ENCODE results near the gene SEC31B.

Gene SEC31B

DNA sequence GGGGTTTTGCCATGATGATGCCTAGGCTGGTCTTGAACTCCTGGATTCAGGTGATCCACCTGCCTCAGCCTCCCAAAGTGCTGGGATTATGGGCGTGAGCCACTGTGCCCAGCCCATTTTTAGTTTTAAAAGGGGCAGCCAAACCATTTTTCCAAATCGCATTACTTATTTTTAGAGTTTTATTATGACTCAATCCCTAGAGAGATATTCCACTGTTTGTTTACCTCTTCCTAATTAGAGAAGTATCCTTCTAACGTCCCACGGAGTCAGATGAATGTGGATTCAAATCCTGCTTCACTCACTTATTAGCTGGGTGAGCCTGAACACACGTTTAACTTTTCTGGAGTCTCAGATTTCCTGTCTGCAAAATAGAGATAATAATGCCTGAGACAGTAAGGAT lies 41.7 kb downstream of the SEC31B start:
- TF ChIP-seq CTCF (IDR thresholded peaks at IDR 0.05; ENCODE audit: extremely low read depth, insufficient read depth, missing control alignments): no peak
- no peak for DNase-seq (ENCODE audit: low spot score)
- in situ Hi-C loops (cut with MboI; ENCODE audit: low pct_unique_long_range_greater_than_20kb, low sequenced_read_pairs, unreplicated experiment): no loop called here

DNA sequence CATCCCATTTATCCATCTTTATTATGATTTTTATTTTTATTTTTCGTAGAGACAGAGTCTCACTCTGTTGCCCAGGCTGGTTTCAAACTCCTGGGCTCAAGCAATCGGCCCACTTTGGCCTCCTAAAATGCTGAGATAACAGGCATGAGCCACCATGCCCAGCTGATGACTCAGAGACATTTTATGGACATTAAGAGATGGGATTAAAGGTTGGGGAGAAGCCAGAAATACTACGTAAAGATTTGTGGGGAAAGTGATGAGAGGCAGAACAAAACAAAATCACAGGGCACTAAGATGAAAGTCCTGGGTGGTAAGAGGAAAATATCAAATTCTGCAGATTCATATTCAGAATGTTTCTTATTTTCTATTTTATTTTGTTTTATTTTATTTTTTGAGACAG lies 49.3 kb downstream of the SEC31B start:
- TF ChIP-seq CTCF (IDR thresholded peaks at IDR 0.05; ENCODE audit: extremely low read depth, insufficient read depth, missing control alignments): no peak
- DNase-seq (ENCODE audit: low spot score): no peak
- in situ Hi-C loops (cut with MboI; ENCODE audit: low pct_unique_long_range_greater_than_20kb, low sequenced_read_pairs, unreplicated experiment): no loop called here

- in situ Hi-C loops (cut with MboI; ENCODE audit: low pct_unique_long_range_greater_than_20kb, low sequenced_read_pairs, unreplicated experiment): no loop called here
- TF ChIP-seq CTCF (IDR thresholded peaks at IDR 0.05; ENCODE audit: extremely low read depth, insufficient read depth, missing control alignments): no peak
- DNase-seq (ENCODE audit: low spot score): no peak
Measured at GRCh38 chr10:100469756-100470155, 49.9 kb downstream of the SEC31B start.

GRCh38 chr10:100468978-100469377 lies 50.7 kb downstream of the SEC31B start:
- DNase-seq (ENCODE audit: low spot score): no peak
- TF ChIP-seq CTCF (IDR thresholded peaks at IDR 0.05; ENCODE audit: extremely low read depth, insufficient read depth, missing control alignments): no peak
- in situ Hi-C loops (cut with MboI; ENCODE audit: low pct_unique_long_range_greater_than_20kb, low sequenced_read_pairs, unreplicated experiment): no loop called here

DNA sequence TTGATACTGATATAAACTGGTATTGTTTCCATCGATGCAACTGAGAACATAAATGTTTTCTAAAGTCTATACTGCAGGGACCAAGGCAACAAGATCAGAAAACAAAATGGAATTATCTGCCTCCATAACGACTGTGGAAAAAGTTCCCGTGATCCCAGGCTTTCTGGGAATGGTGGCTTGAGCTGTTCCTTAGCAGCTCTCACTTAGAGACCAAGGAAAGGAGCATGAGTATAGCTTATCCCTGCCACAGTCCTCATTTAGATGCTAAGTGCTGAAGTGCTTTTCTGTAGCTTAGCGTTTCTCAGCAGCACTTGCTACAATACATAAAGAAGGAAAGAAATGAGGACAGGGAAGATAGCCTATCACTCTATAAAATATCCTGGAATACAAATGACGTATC lies 51.3 kb downstream of the SEC31B start:
- no peak for TF ChIP-seq CTCF (IDR thresholded peaks at IDR 0.05; ENCODE audit: extremely low read depth, insufficient read depth, missing control alignments)
- DNase-seq (ENCODE audit: low spot score): no peak
- in situ Hi-C loops (cut with MboI; ENCODE audit: low pct_unique_long_range_greater_than_20kb, low sequenced_read_pairs, unreplicated experiment): no loop called here

DNA sequence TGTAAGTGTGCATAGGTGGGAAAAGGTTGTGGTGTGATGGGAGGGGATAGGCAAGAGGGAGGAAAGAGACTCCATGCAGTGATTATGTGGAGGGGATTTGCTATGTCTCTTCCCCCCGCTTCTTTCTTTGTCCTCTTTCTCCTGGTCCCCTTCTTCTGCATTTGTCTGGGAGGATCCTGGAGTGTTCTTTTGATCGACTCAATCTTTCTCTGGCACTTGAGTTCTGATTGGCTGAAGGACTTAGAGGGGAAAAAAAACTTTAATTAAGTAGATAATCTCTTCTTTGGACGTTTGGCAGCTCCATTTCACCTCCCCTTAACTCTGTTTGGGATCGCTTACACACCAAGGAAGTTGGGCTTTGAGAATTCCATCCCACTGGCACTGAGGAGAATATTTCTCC lies 57.0 kb downstream of the SEC31B start, which contains the start of gene WNT8B:
WNT8B (plus strand) TSS at position 301 of the 400 bp plus-strand sequence. CDS start 160 bp downstream, outside the sequence.
- in situ Hi-C loops (cut with MboI; ENCODE audit: low pct_unique_long_range_greater_than_20kb, low sequenced_read_pairs, unreplicated experiment): no loop called here
- no peak for DNase-seq (ENCODE audit: low spot score)
- no peak for TF ChIP-seq CTCF (IDR thresholded peaks at IDR 0.05; ENCODE audit: extremely low read depth, insufficient read depth, missing control alignments)

DNA sequence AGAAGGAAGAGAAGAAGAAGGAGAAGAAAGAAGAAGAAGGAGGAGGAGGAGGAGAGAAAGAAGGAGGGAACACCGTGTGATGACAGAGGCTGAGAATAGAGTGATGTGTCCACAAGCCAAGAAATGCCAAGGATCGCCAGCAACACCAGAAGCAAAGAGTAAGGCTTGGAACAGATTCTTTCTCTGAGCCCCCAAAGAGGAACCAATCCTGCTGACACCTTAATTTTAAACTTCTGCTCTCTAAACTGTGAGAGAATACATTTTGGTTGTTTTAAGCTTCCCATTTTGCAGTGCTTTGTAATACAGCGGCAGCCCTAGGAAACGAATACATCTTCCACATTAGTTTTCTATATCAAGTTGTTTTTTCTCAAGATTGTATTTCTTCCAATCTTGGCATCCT lies 70.7 kb downstream of the SEC31B start:
- no peak for TF ChIP-seq CTCF (IDR thresholded peaks at IDR 0.05; ENCODE audit: extremely low read depth, insufficient read depth, missing control alignments)
- DNase-seq (ENCODE audit: low spot score): no peak
- in situ Hi-C loops (cut with MboI; ENCODE audit: low pct_unique_long_range_greater_than_20kb, low sequenced_read_pairs, unreplicated experiment): no loop called here
